HK-2 (cell line): ENCODE data around the gene ASB8.
A peak's percentile ranks its signal among the peaks of the same experiment; 100 is the strongest.
"Not testable (repeated sequence)": the region's sequence is repeated elsewhere in the genome, so short reads cannot be mapped to it uniquely, and the experiment has no call there.

Experiments
- DNase-seq: peaks from one replicate; pipeline ENCODE4 v3.0.0-alpha.2; 2018; ENCODE audit not compliant: unreplicated experiment

The ASB8 gene

DNA sequence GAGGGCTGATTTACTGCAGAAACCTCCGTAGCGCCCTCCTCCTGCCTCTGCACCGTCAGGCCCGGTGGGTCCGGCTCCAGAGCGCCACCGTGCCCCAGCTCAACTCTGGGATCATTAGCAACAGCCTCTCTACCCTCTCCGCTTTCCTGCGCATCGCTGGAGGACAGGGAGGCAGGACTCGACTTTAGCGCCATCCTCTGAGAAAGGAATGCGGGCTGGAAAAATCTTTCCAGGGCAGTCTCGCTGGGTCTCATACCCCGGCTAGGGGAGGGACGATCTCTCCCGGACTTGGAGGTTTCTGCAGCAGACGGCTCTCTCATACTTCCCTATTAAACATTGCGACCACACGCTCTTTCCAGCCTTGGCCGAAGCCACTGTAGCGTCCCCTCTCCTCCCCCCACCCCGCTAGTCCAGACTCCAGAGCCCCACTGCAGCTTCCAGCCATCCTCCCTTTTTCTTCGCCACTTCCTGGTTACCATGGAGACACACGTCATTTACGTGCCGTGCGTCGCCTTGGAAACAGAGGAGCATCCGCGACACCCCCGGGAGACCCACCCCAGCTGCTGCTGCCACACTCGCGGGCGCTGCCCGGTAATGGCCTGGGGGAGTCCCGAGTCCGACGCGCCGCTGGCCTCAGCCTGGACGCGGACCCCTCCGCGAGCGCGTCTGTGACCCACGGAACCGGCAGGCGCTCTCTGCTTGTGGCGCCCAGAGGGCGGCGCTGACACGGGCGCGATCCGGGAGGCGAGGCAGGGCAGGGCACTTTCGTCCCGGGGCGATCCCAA lies 26.0 kb upstream of the ASB8 start, which contains the start of gene CCDC184:
TSS of gene CCDC184 (plus strand) at position 554 of the 785 bp plus-strand sequence. CDS start 479 bp downstream, outside the sequence.
- peak; percentile 51 for DNase-seq

DNA sequence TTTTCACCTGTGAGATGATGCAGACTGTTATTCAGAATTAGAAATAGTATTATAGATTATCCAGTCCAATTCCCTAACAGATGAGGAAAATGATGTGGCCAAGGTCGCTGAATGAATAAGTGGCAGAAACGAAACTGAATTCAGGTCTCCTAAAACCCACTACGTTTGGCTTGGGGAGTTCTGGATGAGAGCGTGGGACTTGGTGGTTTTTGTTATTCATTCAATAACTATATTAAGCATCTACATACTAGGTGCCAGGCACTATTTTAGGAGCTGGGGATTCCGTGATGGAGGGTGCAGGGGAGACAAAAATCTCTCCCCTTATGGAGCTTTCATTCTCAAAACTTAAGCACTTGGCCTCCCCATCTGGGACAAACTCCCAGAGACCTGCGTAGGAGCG lies 25.3 kb upstream of the ASB8 start:
- DNase-seq, result no peak

- DNase-seq, result no peak
These were observed 23.7 kb upstream of the ASB8 start for GRCh38 chr12:48180857-48181495.

GRCh38 chr12:48180424-48180823 lies 23.1 kb upstream of the ASB8 start:
- no peak for DNase-seq

DNA sequence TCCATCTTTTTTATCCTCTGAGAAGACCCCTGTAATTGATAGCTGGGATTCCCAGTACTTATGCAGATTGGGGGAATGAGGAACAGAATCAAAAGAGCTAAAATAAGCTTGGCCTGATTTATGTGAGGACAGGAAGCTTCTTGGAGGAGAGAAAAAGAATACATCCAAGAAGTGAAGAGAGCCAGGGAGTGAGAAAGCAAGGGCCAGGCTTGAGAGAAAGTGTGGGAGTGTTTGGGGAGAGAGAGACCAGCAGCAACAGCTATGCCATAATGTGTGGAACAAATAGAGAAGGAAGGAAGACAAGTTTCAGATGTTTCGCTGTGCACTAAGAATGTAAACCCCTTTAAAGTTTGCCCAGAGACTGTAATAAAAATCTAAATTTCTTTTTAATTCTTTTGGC lies 22.2 kb upstream of the ASB8 start:
- DNase-seq, result no peak

- DNase-seq, result no peak
These were observed 20.7 kb upstream of the ASB8 start for GRCh38 chr12:48177982-48178381.

DNA sequence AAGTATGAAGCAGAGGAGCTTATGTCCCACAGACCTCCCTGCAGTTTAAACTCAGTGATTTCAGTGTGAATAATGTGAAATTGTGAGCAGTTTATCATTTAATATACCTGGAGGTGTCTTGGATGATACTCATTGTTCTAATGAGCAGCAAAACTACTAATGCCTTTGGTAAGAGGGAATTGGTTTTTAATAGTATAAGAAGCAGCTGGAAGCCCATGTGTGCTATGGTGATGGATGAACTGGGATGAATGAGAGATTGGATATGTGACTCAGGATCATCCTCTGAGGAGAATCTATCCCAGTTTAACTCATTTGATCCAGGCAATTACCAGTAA lies 19.1 kb upstream of the ASB8 start:
- DNase-seq, result no peak

GRCh38 chr12:48175613-48176416 lies 18.5 kb upstream of the ASB8 start:
- no peak for DNase-seq

DNA sequence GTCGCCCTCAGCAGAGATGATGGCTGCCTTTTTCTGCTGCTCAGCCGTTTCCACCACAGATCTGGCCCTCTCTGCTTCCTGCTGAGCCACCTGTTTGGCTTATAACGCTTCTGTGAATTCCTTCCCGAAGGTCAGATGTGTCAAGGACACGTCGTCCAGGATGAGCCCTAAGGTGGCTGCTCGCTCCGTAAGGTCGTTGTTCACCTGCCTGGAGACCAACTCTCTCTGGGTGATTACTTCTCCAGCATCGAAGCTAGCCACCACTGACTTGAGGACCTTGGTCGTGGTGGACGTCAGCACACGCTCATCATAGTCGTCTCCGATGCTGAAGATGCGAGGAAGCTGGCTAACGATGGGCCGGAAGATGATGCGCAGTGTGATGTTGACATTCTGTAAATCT lies 11.7 kb upstream of the ASB8 start:
- DNase-seq, result no peak

GRCh38 chr12:48165089-48165981 lies 8.0 kb upstream of the ASB8 start:
- no peak for DNase-seq

DNA sequence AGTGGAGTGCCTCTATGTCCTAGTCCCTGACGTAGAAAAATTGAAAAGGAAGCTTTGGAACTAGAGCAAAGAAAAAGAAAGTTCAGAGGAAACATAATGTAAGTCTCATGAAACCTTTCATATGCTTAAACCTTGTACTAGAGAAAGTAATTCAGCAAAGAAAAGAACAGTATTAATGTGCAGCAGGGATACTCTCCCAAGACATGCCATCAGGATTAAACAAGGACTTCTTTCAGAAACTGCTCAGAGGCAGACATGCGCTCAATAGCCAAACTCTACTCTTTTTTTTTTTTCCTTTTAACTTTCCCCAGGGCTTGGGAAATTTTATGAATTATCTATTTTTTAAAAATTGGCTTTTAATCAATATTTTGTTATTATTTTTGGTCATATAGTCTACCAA lies 7.1 kb upstream of the ASB8 start:
- no peak for DNase-seq

GRCh38 chr12:48163150-48163747 lies 5.9 kb upstream of the ASB8 start:
- DNase-seq, result no peak

- no peak for DNase-seq
These were observed 3.5 kb upstream of the ASB8 start for GRCh38 chr12:48160807-48161206.

- no peak for DNase-seq
These were observed 2.7 kb upstream of the ASB8 start for GRCh38 chr12:48160046-48160445.

GRCh38 chr12:48157889-48158370 lies 615 bp upstream of the ASB8 start:
- no peak for DNase-seq

DNA sequence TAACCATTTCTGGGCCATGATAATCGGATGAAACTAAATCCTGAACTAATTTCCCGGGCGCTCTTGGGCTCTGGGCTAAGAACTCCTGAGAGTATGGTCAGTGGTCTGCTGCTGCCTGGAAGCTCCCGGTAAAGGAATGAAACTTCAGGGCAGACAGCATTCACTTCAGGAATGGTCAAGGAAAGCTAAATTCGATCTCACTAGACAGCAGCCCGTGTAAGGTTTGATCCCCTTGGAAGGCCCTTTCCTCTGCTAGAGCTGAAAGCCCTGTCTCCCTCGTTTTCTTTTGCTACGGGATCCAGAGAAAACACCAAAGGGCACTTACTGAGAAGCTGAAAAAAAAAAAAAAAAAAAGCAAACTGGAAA lies 680 bp downstream of the ASB8 start:
- DNase-seq, result no peak

GRCh38 chr12:48155786-48156185 lies 1.5 kb downstream of the ASB8 start:
- DNase-seq, result not testable (repeated sequence)

DNA sequence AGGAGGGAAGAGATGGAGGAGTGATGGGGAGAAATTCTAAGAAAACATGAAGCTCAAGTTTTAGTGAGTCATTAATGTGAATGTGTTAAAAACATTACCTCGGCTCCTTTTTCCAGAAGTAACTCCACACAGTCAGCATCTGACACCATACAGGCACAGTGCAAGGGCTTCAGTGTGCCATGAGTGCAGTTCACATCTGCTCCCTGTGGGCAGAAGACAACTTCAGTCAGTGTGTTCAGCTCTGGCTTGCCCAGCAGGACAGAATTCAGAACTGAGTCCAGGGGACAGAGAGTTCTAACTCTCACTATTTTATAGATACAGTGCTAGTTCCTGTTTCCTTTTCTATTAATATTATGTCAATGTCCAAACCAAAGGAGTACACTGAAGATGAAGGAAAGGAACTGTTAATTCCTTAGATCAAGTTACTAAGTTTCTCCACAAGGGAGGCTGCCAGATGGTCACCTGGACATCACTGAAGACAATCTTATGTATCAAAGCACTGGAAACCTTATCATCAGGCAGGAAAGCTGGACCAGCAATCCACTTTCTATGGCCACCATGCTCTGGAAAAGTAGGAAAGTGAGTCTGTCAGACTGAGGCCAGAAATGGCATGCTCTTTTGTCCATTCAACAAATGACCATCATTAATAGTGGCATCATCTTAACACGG lies 6.1 kb downstream of the ASB8 start:
- no peak for DNase-seq

GRCh38 chr12:48145981-48146380 lies 11.3 kb downstream of the ASB8 start:
- no peak for DNase-seq

GRCh38 chr12:48143898-48144297 lies 13.4 kb downstream of the ASB8 start:
- no peak for DNase-seq
